ENCODE measurements around the gene CALML5. TPM values are rescaled to one million over a fixed set of nuclear protein-coding genes. Genes with fewer than 3 reads are reported as not detected.

The CALML5 gene
- total and polyA plus RNA-seq, 9 of the 15 experiments (the other 6 are each of a cell fraction or from before 2014, with no cell fraction given), result not detected

- peak overlapping the region; percentile 53 to 82; a peak in 3 of 4 replicates for H3K9ac ChIP-seq (ENCODE audit: insufficient read depth in 1 of 2, low read depth in 2 of 2, low read length in 2 of 2)
- H3K36me3 ChIP-seq (ENCODE audit: control insufficient read depth, insufficient read depth, low read length), result peaks cover 60% of the 10 kb centered on the region
- peaks cover 4 to 16% of the 10 kb centered on the region in 2 experiments for H3K4me1 ChIP-seq (replicated peaks in 1 of 2; ENCODE audit: control insufficient read depth in 2 of 2, insufficient read depth in 2 of 2, low read length in 2 of 2)
- peak overlapping the region; percentile 74 for H3K4me2 ChIP-seq (ENCODE audit: insufficient read depth, low read length)
- ATAC-seq (peak; percentile 75), FAIRE-seq (peak; percentile 79), DNase-seq (ENCODE audit: extremely low read depth in 1 of 4, low spot score in 3 of 4) (peak; percentile 37 to 85 (median 46))
- intact Hi-C loops (cut with micrococcal nuclease), result no loop called here
- H3K27ac ChIP-seq (ENCODE audit: extremely low read depth, low read depth, low read length), result peak overlapping the region; percentile 74
- H4K20me1 ChIP-seq (replicated peaks; ENCODE audit: control insufficient read depth, insufficient read depth, low read length), result no peaks in the 10 kb centered on the region
- in situ Hi-C loops (cut with MboI), result no loop called here
- H2AFZ ChIP-seq (ENCODE audit: low read depth, low read length), result no peak overlapping the region
- WGBS (ENCODE audit: insufficient coverage, low coverage, missing lambda C conversion rate), result 2% methylated on average over 8 of the region's 8 CpGs
- BruUV-seq (replicated peaks), result no TSS peak
- H3K79me2 ChIP-seq (ENCODE audit: control insufficient read depth, insufficient read depth, low read length), result peaks cover 100% of the 10 kb centered on the region
- H3K9me3 ChIP-seq (replicated peaks; ENCODE audit: control insufficient read depth, insufficient read depth, low read depth, low read length), result no peaks in the 10 kb centered on the region
- POLR2A ChIA-PET, result no interaction called here
- CTCF ChIA-PET (ENCODE audit: low intra/inter-chr PET ratio), result interaction anchor here (1.4 kb wide), 1 partner anchor 600 kb away, joined by 3 read pairs; no protein-coding TSS in a partner anchor
- H3K4me3 ChIP-seq, result peak overlapping the region; percentile 56
- no peaks in the 10 kb centered on the region for H3K9me1 ChIP-seq (ENCODE audit: control insufficient read depth, insufficient read depth, low read length)
- no peaks in the 10 kb centered on the region for H3K27me3 ChIP-seq (ENCODE audit: control insufficient read depth in 2 of 2, insufficient read depth in 2 of 2, low read length in 2 of 2)
- TF ChIP-seq MECOM (CRISPR knock-in tag; IDR thresholded peaks at IDR 0.05) (0 out of 2 replicates have a peak, but pooled peaks have one; percentile 47), MEIS2 (IDR thresholded peaks at IDR 0.05; ENCODE audit: partially characterized antibody) (peak; percentile 74), PRPF4 (IDR thresholded peaks at IDR 0.05; ENCODE audit: insufficient read depth, low read depth, low read length, poor library complexity, severe bottlenecking) (no peak), LEF1 (IDR thresholded peaks at IDR 0.05) (peak; percentile 35; the same call in 1 of the 2 replicates), ETS2 (tag; IDR thresholded peaks at IDR 0.05; ENCODE audit: borderline replicate concordance, poor library complexity, severe bottlenecking) (no peak), KLF16 (IDR thresholded peaks at IDR 0.05) (peak; percentile 61; the same call in 1 of the 2 replicates), NRF1 (conservative IDR thresholded peaks at IDR 0.05 in 1 of 2, IDR thresholded peaks at IDR 0.05 in 1 of 2) (peak; percentile 67 to 75), SIN3A (IDR thresholded peaks at IDR 0.05; ENCODE audit: borderline replicate concordance in 2 of 2, control insufficient read depth in 1 of 2, low read depth in 2 of 2, low read length in 2 of 2) (0 out of 4 replicates have a peak, but pooled peaks of 1 of the 2 experiments have one; percentile 18), ZNF785 (CRISPR knock-in tag; IDR thresholded peaks at IDR 0.05) (no peak), THRAP3 (IDR thresholded peaks at IDR 0.05; ENCODE audit: borderline replicate concordance) (0 out of 2 replicates have a peak, but pooled peaks have one; percentile 33), GATAD2A (IDR thresholded peaks at IDR 0.05) (0 out of 2 replicates have a peak, but pooled peaks have one; percentile 65), JUND (IDR thresholded peaks at IDR 0.05; ENCODE audit: borderline replicate concordance, low read depth, low read length) (0 out of 2 replicates have a peak, but pooled peaks have one; percentile 17), JUND (tag; IDR thresholded peaks at IDR 0.05; ENCODE audit: borderline replicate concordance, low read depth, low read length) (peak; percentile 35; the same call in 1 of the 3 replicates), MNT (conservative IDR thresholded peaks at IDR 0.05) (peak; percentile 52 to 81)
- TF ChIP-seq, protein P1, sequence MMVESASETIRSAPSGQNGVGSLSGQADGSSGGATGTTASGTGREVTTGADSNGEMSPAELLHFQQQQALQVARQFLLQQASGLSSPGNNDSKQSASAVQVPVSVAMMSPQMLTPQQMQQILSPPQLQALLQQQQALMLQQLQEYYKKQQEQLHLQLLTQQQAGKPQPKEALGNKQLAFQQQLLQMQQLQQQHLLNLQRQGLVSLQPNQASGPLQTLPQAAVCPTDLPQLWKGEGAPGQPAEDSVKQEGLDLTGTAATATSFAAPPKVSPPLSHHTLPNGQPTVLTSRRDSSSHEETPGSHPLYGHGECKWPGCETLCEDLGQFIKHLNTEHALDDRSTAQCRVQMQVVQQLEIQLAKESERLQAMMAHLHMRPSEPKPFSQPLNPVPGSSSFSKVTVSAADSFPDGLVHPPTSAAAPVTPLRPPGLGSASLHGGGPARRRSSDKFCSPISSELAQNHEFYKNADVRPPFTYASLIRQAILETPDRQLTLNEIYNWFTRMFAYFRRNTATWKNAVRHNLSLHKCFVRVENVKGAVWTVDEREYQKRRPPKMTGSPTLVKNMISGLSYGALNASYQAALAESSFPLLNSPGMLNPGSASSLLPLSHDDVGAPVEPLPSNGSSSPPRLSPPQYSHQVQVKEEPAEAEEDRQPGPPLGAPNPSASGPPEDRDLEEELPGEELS (CRISPR knock-in tag; IDR thresholded peaks at IDR 0.05; ENCODE audit: borderline replicate concordance), result no peak
- TF ChIP-seq, protein P2, sequence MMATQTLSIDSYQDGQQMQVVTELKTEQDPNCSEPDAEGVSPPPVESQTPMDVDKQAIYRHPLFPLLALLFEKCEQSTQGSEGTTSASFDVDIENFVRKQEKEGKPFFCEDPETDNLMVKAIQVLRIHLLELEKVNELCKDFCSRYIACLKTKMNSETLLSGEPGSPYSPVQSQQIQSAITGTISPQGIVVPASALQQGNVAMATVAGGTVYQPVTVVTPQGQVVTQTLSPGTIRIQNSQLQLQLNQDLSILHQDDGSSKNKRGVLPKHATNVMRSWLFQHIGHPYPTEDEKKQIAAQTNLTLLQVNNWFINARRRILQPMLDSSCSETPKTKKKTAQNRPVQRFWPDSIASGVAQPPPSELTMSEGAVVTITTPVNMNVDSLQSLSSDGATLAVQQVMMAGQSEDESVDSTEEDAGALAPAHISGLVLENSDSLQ (IDR thresholded peaks at IDR 0.05), result peak; percentile 86
Observed at GRCh38 chr10:5449823-5450222, 49.5 kb downstream of the CALML5 start.
